Measurements from ENCODE around the gene WRAP73.

The WRAP73 gene

DNA sequence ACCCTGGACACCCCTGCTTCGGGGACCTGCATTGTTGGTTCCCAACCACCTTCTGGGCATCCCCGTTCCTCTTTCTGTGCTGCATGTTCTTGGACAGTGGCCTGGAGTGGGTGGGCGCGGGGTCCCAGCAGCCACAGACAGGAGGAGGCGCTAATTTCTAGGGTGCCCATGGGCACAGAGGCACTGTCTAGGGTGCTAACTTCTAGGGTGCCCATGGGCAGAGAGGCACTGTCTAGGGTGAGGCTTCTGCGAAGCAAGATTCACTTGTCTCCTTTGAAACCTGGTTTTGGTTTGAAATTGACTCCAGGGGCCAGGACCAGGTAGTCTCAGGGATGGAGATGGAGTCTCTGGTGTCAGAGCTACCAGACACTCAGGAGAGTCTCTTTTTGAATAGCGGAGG lies 37.8 kb downstream of the WRAP73 start:
- no peaks in the 10 kb centered on the region for H3F3A ChIP-seq (ENCODE audit: insufficient read depth)
- no peaks in the 10 kb centered on the region for H3K79me2 ChIP-seq (ENCODE audit: insufficient read depth, low read length)
- no peaks in the 10 kb centered on the region for H3K27me3 ChIP-seq (ENCODE audit: low read length)
- H3K4me3 ChIP-seq (ENCODE audit: insufficient read depth, low read length, poor library complexity, severe bottlenecking): no peak overlapping the region
- H3K9ac ChIP-seq (ENCODE audit: low read length): no peak overlapping the region
- no peak overlapping the region for H2AFZ ChIP-seq (ENCODE audit: low read depth, low read length, severe bottlenecking)
- no peak overlapping the region for H3K27ac ChIP-seq (ENCODE audit: low read depth, low read length)
- no peak overlapping the region for H3K4me2 ChIP-seq (ENCODE audit: low read depth, low read length, poor library complexity, severe bottlenecking)
- H3K9me3 ChIP-seq (ENCODE audit: insufficient read depth, low read length): no peaks in the 10 kb centered on the region
- H3K36me3 ChIP-seq (ENCODE audit: low read length): no peaks in the 10 kb centered on the region
- TF ChIP-seq, protein P1, sequence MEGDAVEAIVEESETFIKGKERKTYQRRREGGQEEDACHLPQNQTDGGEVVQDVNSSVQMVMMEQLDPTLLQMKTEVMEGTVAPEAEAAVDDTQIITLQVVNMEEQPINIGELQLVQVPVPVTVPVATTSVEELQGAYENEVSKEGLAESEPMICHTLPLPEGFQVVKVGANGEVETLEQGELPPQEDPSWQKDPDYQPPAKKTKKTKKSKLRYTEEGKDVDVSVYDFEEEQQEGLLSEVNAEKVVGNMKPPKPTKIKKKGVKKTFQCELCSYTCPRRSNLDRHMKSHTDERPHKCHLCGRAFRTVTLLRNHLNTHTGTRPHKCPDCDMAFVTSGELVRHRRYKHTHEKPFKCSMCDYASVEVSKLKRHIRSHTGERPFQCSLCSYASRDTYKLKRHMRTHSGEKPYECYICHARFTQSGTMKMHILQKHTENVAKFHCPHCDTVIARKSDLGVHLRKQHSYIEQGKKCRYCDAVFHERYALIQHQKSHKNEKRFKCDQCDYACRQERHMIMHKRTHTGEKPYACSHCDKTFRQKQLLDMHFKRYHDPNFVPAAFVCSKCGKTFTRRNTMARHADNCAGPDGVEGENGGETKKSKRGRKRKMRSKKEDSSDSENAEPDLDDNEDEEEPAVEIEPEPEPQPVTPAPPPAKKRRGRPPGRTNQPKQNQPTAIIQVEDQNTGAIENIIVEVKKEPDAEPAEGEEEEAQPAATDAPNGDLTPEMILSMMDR (IDR thresholded peaks at IDR 0.05; ENCODE audit: insufficient read depth, low read length, poor library complexity, severe bottlenecking): no peak
- TF ChIP-seq EZH2phosphoT487 (conservative IDR thresholded peaks at IDR 0.05; ENCODE audit: low read length): no peak
- H4K20me1 ChIP-seq (ENCODE audit: low read depth, low read length): no peaks in the 10 kb centered on the region
- no peaks in the 10 kb centered on the region for H3K9me2 ChIP-seq (replicated peaks; ENCODE audit: insufficient read depth, low read length)

DNA sequence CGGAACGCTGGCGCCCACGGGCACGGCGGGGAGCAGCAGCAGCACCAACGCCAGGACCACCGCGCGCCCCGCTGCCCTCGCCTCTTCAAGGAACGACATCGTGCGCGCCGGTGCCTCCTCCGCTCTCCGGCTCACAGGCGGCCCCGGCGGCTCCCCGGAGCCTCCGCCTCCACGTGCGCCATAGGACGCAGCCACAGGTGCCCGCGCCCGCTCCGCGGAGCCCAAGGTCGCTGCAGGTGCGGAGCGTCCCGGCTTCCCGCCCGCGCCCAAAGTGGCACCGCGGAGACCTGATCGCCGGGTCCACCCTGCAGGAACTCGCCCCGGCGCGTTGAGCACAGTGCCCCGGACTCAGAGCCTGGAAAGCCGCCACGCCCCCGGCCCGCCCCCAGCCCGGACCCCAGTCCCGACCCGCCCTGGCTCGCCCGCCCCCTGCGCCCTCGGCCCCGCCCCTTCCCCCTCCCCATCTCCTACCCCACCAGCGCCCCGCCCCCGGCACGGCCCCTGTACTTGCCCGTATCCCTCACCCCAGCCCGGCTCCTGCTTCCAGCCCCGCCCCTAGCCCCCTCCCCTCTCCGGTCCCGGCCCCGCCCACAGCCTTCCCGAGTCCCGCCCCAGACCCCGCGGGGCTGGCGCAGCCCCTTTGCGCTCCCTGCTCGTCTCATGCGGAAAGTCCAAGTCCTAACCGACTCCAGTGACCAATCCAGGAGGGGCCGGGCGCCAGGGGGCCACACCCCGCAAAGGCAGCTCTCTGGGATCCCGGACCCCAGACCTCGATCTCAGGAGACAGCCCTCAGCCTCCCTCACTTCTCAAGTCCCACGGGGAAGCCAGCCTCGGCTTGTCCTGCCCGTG lies 38.5 kb downstream of the WRAP73 start, which contains the start of gene MEGF6:
MEGF6 (minus strand) TSS at position 339 of the 850 bp plus-strand sequence; CDS start at position 99, 240 bp downstream.
- Histone ChIP-seq H3K79me2 (ENCODE audit: insufficient read depth, low read length) (no peaks in the 10 kb centered on the region), H3K9ac (ENCODE audit: low read length) (no peak within 1 kb of the TSS), H3K9me2 (replicated peaks; ENCODE audit: insufficient read depth, low read length) (no peaks in the 10 kb centered on the region), H3K27ac (ENCODE audit: low read depth, low read length) (no peak within 1 kb of the TSS), H3K4me2 (ENCODE audit: low read depth, low read length, poor library complexity, severe bottlenecking) (no peak within 1 kb of the TSS), H3K27me3 (ENCODE audit: low read length) (no peaks in the 10 kb centered on the region), H3K9me3 (ENCODE audit: insufficient read depth, low read length) (no peaks in the 10 kb centered on the region), H3K36me3 (ENCODE audit: low read length) (no peaks in the 10 kb centered on the region), H4K20me1 (ENCODE audit: low read depth, low read length) (no peaks in the 10 kb centered on the region), H3K4me3 (ENCODE audit: insufficient read depth, low read length, poor library complexity, severe bottlenecking) (no peak within 1 kb of the TSS), H3F3A (ENCODE audit: insufficient read depth) (no peaks in the 10 kb centered on the region), H2AFZ (ENCODE audit: low read depth, low read length, severe bottlenecking) (no peak within 1 kb of the TSS)
- TF ChIP-seq EZH2phosphoT487 (conservative IDR thresholded peaks at IDR 0.05; ENCODE audit: low read length): no peak
- TF ChIP-seq, protein P1 (IDR thresholded peaks at IDR 0.05; ENCODE audit: insufficient read depth, low read length, poor library complexity, severe bottlenecking): no peak

DNA sequence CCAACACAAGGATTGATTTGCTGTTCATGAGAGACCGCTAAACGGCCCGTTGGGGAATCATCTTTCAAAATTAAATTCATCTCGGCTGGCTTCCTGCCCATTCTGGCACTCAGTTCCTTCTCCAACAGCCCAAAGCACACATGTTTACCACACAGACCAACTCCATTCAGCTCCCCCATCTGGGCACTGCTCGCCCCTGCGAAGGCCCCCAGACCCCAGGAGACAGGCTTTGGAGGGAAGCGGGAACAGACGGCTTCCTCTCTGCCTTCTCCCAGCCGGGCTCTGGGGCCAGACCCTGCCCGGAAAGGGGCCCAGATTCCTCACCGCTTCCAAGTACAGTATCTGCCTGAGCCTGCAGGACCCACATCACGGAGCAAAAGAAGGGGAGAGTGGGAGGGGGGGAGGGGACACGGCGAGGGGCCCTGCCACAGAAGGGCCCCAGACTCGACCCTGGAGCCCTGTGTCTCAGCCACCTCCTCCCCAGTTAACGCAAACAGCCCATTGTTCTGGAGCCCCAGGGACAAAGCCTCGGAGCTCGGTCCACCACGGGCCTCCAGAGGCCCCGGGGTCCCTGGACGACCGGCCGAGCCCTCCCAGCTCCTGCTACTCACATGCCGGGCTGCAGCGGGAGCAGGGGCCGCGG lies 39.3 kb downstream of the WRAP73 start:
- no peaks in the 10 kb centered on the region for H3K79me2 ChIP-seq (ENCODE audit: insufficient read depth, low read length)
- H3K27me3 ChIP-seq (ENCODE audit: low read length): no peaks in the 10 kb centered on the region
- no peak overlapping the region for H3K4me3 ChIP-seq (ENCODE audit: insufficient read depth, low read length, poor library complexity, severe bottlenecking)
- H4K20me1 ChIP-seq (ENCODE audit: low read depth, low read length): no peaks in the 10 kb centered on the region
- no peaks in the 10 kb centered on the region for H3K9me2 ChIP-seq (replicated peaks; ENCODE audit: insufficient read depth, low read length)
- H3K27ac ChIP-seq (ENCODE audit: low read depth, low read length): no peak overlapping the region
- H3K4me2 ChIP-seq (ENCODE audit: low read depth, low read length, poor library complexity, severe bottlenecking): no peak overlapping the region
- H3K9me3 ChIP-seq (ENCODE audit: insufficient read depth, low read length): no peaks in the 10 kb centered on the region
- no peaks in the 10 kb centered on the region for H3F3A ChIP-seq (ENCODE audit: insufficient read depth)
- TF ChIP-seq, protein P1 (IDR thresholded peaks at IDR 0.05; ENCODE audit: insufficient read depth, low read length, poor library complexity, severe bottlenecking): no peak
- TF ChIP-seq EZH2phosphoT487 (conservative IDR thresholded peaks at IDR 0.05; ENCODE audit: low read length): no peak
- no peaks in the 10 kb centered on the region for H3K36me3 ChIP-seq (ENCODE audit: low read length)
- H3K9ac ChIP-seq (ENCODE audit: low read length): no peak overlapping the region
- H2AFZ ChIP-seq (ENCODE audit: low read depth, low read length, severe bottlenecking): no peak overlapping the region
